HEK293T (cell line): ENCODE data around the gene EDC4.

Experiments used
- ARNT ChIP-seq: fragments of 450-650 bp; IDR thresholded peaks from 2 replicates; pipeline ENCODE4 v1.6.1; 2017; ENCODE audit warnings: mild to moderate bottlenecking
- BHLHE40 ChIP-seq: fragments of 450-650 bp; IDR thresholded peaks from 2 replicates; pipeline ENCODE4 v1.6.1; 2016; ENCODE audit warnings: mild to moderate bottlenecking, moderate library complexity, borderline replicate concordance
- FOXA1 ChIP-seq: fragments of 450-650 bp; IDR thresholded peaks from 2 replicates; pipeline ENCODE4 v1.6.1; 2016; ENCODE audit warnings: mild to moderate bottlenecking
- FOXK2 ChIP-seq: fragments of 450-650 bp; IDR thresholded peaks from 2 replicates; pipeline ENCODE4 v1.6.1; 2016; ENCODE audit warnings: mild to moderate bottlenecking
- HDGF ChIP-seq: fragments of 450-650 bp; IDR thresholded peaks from 2 replicates; pipeline ENCODE4 v1.6.1; 2017; ENCODE audit warnings: antibody characterized with exemption, borderline replicate concordance
- NFRKB ChIP-seq: fragments of 450-650 bp; IDR thresholded peaks from 2 replicates; pipeline ENCODE4 v1.6.1; 2016; ENCODE audit warnings: mild to moderate bottlenecking, moderate library complexity
- SP1 ChIP-seq: fragments of 450-650 bp; IDR thresholded peaks from 2 replicates; pipeline ENCODE4 v1.6.1; 2017
- SUZ12 ChIP-seq: fragments of 450-650 bp; IDR thresholded peaks from 2 replicates; pipeline ENCODE4 v1.6.1; 2016; ENCODE audit warnings: mild to moderate bottlenecking
- ZNF384 ChIP-seq: fragments of 450-650 bp; IDR thresholded peaks from 2 replicates; pipeline ENCODE4 v1.6.1; 2016
- TF ChIP-seq, protein P1 (sequence below): fragments of 450-650 bp; IDR thresholded peaks from 2 replicates; pipeline ENCODE4 v1.6.1; 2016

DNA sequence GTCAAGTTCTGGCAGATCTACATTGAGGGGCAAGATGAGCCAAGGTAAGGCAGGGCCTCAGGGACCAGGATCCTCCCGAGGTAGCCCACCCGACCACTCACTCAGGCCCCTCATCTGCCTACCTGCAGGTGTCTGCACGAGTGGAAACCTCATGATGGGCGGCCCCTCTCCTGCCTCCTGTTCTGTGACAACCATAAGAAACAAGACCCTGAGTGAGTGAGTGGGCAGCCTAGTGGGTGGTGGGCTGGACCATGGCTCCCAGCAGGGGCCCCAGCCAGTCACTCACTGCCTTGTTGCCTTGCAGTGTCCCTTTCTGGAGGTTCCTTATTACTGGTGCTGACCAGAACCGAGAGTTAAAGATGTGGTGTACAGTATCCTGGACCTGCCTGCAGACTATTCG, 5.4 kb downstream of the EDC4 start:
- no peak for TF ChIP-seq FOXK2
- TF ChIP-seq FOXA1: no peak
- TF ChIP-seq, protein P1, sequence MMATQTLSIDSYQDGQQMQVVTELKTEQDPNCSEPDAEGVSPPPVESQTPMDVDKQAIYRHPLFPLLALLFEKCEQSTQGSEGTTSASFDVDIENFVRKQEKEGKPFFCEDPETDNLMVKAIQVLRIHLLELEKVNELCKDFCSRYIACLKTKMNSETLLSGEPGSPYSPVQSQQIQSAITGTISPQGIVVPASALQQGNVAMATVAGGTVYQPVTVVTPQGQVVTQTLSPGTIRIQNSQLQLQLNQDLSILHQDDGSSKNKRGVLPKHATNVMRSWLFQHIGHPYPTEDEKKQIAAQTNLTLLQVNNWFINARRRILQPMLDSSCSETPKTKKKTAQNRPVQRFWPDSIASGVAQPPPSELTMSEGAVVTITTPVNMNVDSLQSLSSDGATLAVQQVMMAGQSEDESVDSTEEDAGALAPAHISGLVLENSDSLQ: no peak
- TF ChIP-seq SUZ12: no peak
- TF ChIP-seq ZNF384: no peak
- no peak for TF ChIP-seq BHLHE40
- TF ChIP-seq ARNT: no peak
- no peak for TF ChIP-seq NFRKB
- no peak for TF ChIP-seq SP1
- TF ChIP-seq HDGF: no peak
